ENCODE measurements around the gene TYROBP.

TYROBP gene

GRCh38 chr19:35863018-35863417 is 45.1 kb downstream of the TYROBP start:
- H3K4me1 ChIP-seq, result peaks cover 2% of the 10 kb centered on the region; the same call in 1 of the 2 replicates
- no peak for DNase-seq
- no peaks in the 10 kb centered on the region for H3K36me3 ChIP-seq
- H3K4me3 ChIP-seq (ENCODE audit: low read depth, low read length), result no peak overlapping the region
- no peaks in the 10 kb centered on the region for H3K27me3 ChIP-seq
- no peak for TF ChIP-seq CTCF (IDR thresholded peaks at IDR 0.05; ENCODE audit: low read depth, low read length)
- no peaks in the 10 kb centered on the region for H3K9me3 ChIP-seq

- DNase-seq, result no peak
Measured at GRCh38 chr19:35862528-35862927, 45.6 kb downstream of the TYROBP start.

DNA sequence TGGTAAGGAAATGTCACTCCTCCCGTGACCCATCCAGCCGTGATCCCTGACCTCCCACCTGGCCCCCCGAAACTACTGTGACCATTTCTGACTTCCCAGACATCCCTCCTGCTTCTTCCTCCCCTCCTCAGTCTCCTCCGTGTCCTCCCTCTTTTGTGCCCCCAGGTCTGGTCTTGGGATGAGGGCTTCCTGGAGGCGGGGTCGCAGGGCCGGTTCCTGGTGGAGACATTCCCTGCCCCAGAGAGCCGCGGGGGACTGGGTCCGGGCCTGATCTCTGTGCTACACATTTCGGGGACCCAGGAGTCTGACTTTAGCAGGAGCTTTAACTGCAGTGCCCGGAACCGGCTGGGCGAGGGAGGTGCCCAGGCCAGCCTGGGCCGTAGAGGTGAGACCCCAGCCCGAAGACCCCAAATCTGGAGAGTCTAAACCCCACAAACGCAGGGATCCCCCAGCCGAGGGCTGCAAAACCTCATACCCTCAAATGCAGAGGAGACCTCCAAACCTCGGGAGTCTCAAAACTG is 46.4 kb downstream of the TYROBP start:
- Histone ChIP-seq H3K4me3 (ENCODE audit: low read depth, low read length) (no peak overlapping the region), H3K36me3 (no peaks in the 10 kb centered on the region), H3K9me3 (no peaks in the 10 kb centered on the region), H3K4me1 (no peaks in the 10 kb centered on the region), H3K27me3 (no peaks in the 10 kb centered on the region)
- TF ChIP-seq CTCF (IDR thresholded peaks at IDR 0.05; ENCODE audit: low read depth, low read length), result no peak
- no peak for DNase-seq

More at GRCh38 chr19:35862528-35862927, 45.6 kb downstream of the TYROBP start:
- Histone ChIP-seq H3K27me3 (no peaks in the 10 kb centered on the region), H3K36me3 (no peaks in the 10 kb centered on the region), H3K9me3 (no peaks in the 10 kb centered on the region), H3K4me1 (no peaks in the 10 kb centered on the region), H3K4me3 (ENCODE audit: low read depth, low read length) (no peak overlapping the region)
- TF ChIP-seq CTCF (IDR thresholded peaks at IDR 0.05; ENCODE audit: low read depth, low read length), result no peak

DNA sequence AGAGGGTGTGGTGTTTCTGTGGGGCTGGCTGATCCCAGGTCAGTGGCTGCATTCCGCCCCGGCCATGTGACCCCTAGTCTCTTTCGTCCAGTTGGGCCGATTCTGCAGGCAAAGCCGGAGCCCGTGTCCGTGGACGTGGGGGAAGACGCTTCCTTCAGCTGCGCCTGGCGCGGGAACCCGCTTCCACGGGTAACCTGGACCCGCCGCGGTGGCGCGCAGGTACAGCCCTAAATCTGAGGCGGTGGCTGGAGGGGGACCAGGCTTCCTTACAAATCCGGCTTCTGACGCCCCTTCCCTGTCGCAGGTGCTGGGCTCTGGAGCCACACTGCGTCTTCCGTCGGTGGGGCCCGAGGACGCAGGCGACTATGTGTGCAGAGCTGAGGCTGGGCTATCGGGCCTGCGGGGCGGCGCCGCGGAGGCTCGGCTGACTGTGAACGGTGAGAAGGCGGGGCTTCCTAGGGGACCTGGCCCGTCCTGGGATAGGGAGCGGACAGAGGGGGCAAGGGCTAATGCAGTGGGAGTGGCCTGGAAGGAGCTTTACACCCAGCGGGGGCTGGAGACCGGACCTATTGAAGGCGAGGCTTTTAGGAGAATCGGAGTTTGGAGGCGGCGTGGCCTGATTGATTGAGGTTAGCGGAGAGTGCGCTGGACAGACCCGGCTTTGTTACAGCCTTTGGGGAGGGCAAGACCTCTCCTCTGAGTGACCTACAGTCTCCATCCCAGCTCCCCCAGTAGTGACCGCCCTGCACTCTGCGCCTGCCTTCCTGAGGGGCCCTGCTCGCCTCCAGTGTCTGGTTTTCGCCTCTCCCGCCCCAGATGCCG is 47.1 kb downstream of the TYROBP start:
- Histone ChIP-seq H3K4me1 (no peaks in the 10 kb centered on the region), H3K9me3 (no peaks in the 10 kb centered on the region), H3K27me3 (no peaks in the 10 kb centered on the region), H3K36me3 (no peaks in the 10 kb centered on the region), H3K4me3 (ENCODE audit: low read depth, low read length) (no peak overlapping the region)
- TF ChIP-seq CTCF (IDR thresholded peaks at IDR 0.05; ENCODE audit: low read depth, low read length), result no peak
- no peak for DNase-seq

DNA sequence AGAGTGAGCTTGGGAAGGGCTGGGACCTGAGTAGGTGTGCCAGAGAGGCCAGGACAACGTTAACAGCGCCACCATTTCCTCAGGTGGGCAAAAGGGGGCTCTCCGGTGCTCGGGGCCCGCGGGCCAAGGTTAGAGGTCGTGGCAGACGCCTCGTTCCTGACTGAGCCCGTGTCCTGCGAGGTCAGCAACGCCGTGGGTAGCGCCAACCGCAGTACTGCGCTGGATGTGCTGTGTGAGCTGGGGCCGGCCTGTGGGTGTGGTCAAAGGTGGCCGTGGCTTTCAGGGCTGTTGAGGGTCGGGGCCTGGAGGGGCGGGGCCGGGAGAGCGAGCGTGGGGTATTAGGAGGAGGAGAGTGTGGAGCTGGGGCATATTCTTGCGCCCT is 47.7 kb downstream of the TYROBP start:
- Histone ChIP-seq H3K36me3 (no peaks in the 10 kb centered on the region), H3K9me3 (no peaks in the 10 kb centered on the region), H3K27me3 (no peaks in the 10 kb centered on the region), H3K4me1 (no peaks in the 10 kb centered on the region), H3K4me3 (ENCODE audit: low read depth, low read length) (no peak overlapping the region)
- no peak for DNase-seq
- no peak for TF ChIP-seq CTCF (IDR thresholded peaks at IDR 0.05; ENCODE audit: low read depth, low read length)

DNA sequence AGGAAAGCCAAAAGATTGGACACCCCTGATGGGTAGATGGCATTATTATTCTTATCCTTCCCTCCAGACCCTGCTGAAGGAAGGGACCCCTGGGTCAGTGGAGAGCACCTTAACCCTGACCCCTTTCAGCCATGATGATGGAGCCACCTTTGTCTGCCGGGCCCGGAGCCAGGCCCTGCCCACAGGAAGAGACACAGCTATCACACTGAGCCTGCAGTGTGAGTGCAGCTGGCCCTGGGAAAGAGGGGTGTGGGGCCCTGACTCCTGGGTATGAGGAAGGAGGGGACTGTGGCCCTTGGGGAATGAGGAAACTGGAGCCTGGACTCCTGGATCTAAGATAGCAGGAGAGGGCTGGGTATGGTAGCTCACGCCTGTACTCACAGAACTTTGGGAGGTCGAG is 48.7 kb downstream of the TYROBP start:
- no peaks in the 10 kb centered on the region for H3K27me3 ChIP-seq

More for the DNA sequence above, 48.7 kb downstream of the TYROBP start:
- no peak for TF ChIP-seq CTCF (IDR thresholded peaks at IDR 0.05; ENCODE audit: low read depth, low read length)
- Histone ChIP-seq H3K36me3 (no peaks in the 10 kb centered on the region), H3K4me1 (no peaks in the 10 kb centered on the region), H3K9me3 (no peaks in the 10 kb centered on the region), H3K4me3 (ENCODE audit: low read depth, low read length) (no peak overlapping the region)
- DNase-seq, result no peak

Data from BE2C (cell line).